Endodermal cell (in vitro differentiated cells): ENCODE data around the gene KLHL41. TPM values are rescaled to one million over a fixed set of nuclear protein-coding genes. Genes with fewer than 3 reads are reported as not detected.
A peak's percentile ranks its signal among the peaks of the same experiment; 100 is the strongest.

Experiments
- DNase-seq: peaks from one replicate; pipeline ENCODE4 v3.0.0-alpha.2; 2017
- H3K27ac ChIP-seq: 2 replicates; pipeline ENCODE4 v1.5.1; 2013; ENCODE audit warnings: mild to moderate bottlenecking, low read depth, low read length, moderate library complexity
- H3K27me3 ChIP-seq: 2 replicates; pipeline ENCODE4 v1.6.1; 2013; ENCODE audit warnings: mild to moderate bottlenecking, low read length, moderate library complexity; ENCODE audit not compliant: insufficient read depth, control insufficient read depth, poor library complexity, severe bottlenecking
- H3K36me3 ChIP-seq: 2 replicates; pipeline ENCODE4 v1.7.0; 2013; ENCODE audit warnings: mild to moderate bottlenecking, low read length, moderate library complexity; ENCODE audit not compliant: control insufficient read depth, insufficient read depth
- H3K4me1 ChIP-seq: one replicate; pipeline ENCODE4 v1.7.0; 2013; ENCODE audit warnings: low read length; ENCODE audit not compliant: control insufficient read depth, insufficient read depth
- H3K4me3 ChIP-seq: 2 replicates; pipeline ENCODE4 v1.5.1; 2013; ENCODE audit warnings: mild to moderate bottlenecking, low read length, moderate library complexity
- H3K9ac ChIP-seq: 2 replicates; pipeline ENCODE4 v1.6.1; 2013; ENCODE audit warnings: mild to moderate bottlenecking, low read length, moderate library complexity; ENCODE audit not compliant: poor library complexity, severe bottlenecking; ENCODE audit errors: extremely low read depth
- H3K9me3 ChIP-seq: 2 replicates; pipeline ENCODE4 v1.6.1; 2013; ENCODE audit warnings: mild to moderate bottlenecking, low read length, moderate library complexity; ENCODE audit not compliant: control insufficient read depth
- H3K27ac Mint-ChIP-seq: 2 replicates; pipeline ENCODE4 v1.8.0; 2020; ENCODE audit warnings: mixed read lengths
- H3K27me3 Mint-ChIP-seq: 2 replicates; pipeline ENCODE4 v1.8.0; 2021; ENCODE audit warnings: mild to moderate bottlenecking, mixed read lengths; ENCODE audit not compliant: insufficient read depth
- H3K36me3 Mint-ChIP-seq: 2 replicates; pipeline ENCODE4 v1.8.0; 2020; ENCODE audit warnings: low read depth, mixed read lengths
- H3K4me1 Mint-ChIP-seq: 2 replicates; pipeline ENCODE4 v1.8.0; 2020; ENCODE audit warnings: mixed read lengths
- H3K4me3 Mint-ChIP-seq: 2 replicates; pipeline ENCODE4 v1.8.0; 2020; ENCODE audit warnings: mild to moderate bottlenecking, moderate library complexity, mixed read lengths
- H3K9me3 Mint-ChIP-seq: 2 replicates; pipeline ENCODE4 v1.8.0; 2020; ENCODE audit warnings: mild to moderate bottlenecking, mixed read lengths
- WGBS, 2 experiments: methylation state at CpG; one replicate each; pipeline versions ENCODE4 v1.1.5 to v1.1.7; 2013; ENCODE audit warnings: missing lambda C conversion rate in 2 of 2, mixed read lengths in 1 of 2; ENCODE audit not compliant: insufficient coverage in 1 of 2, insufficient read length in 1 of 2; 5-methylcytosine and 5-hydroxymethylcytosine counted together
- total RNA-seq, 2 donors: library from RNA; stranded (reverse); fragmentation: NEBNext Ultra II Directional in 1 of 2; extraction: Animal tissue kit (Norgen Biotek cat#: 25700) in 1 of 2; gene quantifications; 2 replicates in 1 of 2; 3 replicates in 1 of 2; pipeline ENCODE4 v1.2.1, GENCODE V29; 2021
- TF ChIP-seq, protein P1 (sequence below): fragments of 200-600 bp; sonication (generic); conservative IDR thresholded peaks from 2 replicates; pipeline ENCODE4 v1.5.0; 2021; ENCODE audit warnings: antibody characterized with exemption, mild to moderate bottlenecking

Gene KLHL41
- total RNA-seq, 2 donors from 2014 or later, result not detected

GRCh38 chr2:169571571-169571970, 62.1 kb downstream of the KLHL41 start:
- no peak overlapping the region for H3K27ac ChIP-seq
- no peak for DNase-seq
- H3K4me3 Mint-ChIP-seq, result no peak overlapping the region
- TF ChIP-seq, protein P1, sequence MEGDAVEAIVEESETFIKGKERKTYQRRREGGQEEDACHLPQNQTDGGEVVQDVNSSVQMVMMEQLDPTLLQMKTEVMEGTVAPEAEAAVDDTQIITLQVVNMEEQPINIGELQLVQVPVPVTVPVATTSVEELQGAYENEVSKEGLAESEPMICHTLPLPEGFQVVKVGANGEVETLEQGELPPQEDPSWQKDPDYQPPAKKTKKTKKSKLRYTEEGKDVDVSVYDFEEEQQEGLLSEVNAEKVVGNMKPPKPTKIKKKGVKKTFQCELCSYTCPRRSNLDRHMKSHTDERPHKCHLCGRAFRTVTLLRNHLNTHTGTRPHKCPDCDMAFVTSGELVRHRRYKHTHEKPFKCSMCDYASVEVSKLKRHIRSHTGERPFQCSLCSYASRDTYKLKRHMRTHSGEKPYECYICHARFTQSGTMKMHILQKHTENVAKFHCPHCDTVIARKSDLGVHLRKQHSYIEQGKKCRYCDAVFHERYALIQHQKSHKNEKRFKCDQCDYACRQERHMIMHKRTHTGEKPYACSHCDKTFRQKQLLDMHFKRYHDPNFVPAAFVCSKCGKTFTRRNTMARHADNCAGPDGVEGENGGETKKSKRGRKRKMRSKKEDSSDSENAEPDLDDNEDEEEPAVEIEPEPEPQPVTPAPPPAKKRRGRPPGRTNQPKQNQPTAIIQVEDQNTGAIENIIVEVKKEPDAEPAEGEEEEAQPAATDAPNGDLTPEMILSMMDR, result no peak
- peaks cover 12% of the 10 kb centered on the region for H3K9me3 Mint-ChIP-seq
- H3K4me1 ChIP-seq, result peaks cover 6% of the 10 kb centered on the region
- peak overlapping the region; percentile 95 for H3K4me3 ChIP-seq
- H3K27me3 ChIP-seq, result no peaks in the 10 kb centered on the region
- 95 to 100% methylated on average over 3 of the region's 3 CpGs for WGBS, 2 experiments
- H3K27ac Mint-ChIP-seq, result no peak overlapping the region
- H3K9ac ChIP-seq, result no peak overlapping the region
- no peaks in the 10 kb centered on the region for H3K9me3 ChIP-seq
- H3K4me1 Mint-ChIP-seq, result peaks cover 6% of the 10 kb centered on the region
- peaks cover 9% of the 10 kb centered on the region for H3K36me3 ChIP-seq
- H3K36me3 Mint-ChIP-seq, result peaks cover 17% of the 10 kb centered on the region
- peaks cover under 1% of the 10 kb centered on the region for H3K27me3 Mint-ChIP-seq

DNA sequence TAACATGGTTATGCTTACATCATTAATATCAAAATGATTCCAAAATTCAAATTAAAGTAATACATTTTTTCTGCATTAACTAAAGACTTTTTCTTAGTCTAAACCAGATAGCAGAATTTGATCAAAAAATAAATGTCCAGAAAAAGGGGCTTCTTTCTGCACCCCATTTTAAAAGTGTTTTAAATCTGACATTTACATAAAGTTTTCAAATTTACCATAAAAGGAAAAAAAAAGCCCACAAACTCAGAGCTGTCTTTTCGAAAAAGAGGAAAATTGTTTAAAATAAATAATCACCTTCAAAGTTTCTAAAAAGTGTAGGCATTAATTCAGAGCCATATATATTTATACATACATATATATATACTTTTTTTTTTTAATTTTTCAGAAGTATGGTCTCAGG, 62.7 kb downstream of the KLHL41 start:
- peaks cover 9% of the 10 kb centered on the region for H3K36me3 ChIP-seq
- peak overlapping the region; percentile 95 for H3K4me3 ChIP-seq
- H3K9ac ChIP-seq, result peak overlapping the region; percentile 55
- H3K4me1 Mint-ChIP-seq, result peaks cover 6% of the 10 kb centered on the region
- no CpG with 5 or more reads among the region's 1 CpG for WGBS, 2 experiments
- H3K27ac ChIP-seq, result no peak overlapping the region
- no peaks in the 10 kb centered on the region for H3K27me3 ChIP-seq
- H3K4me1 ChIP-seq, result peaks cover 6% of the 10 kb centered on the region
- no peak overlapping the region for H3K27ac Mint-ChIP-seq
- peaks cover 3% of the 10 kb centered on the region for H3K27me3 Mint-ChIP-seq
- TF ChIP-seq, protein P1, result no peak
- peaks cover 12% of the 10 kb centered on the region for H3K9me3 Mint-ChIP-seq
- peaks cover 16% of the 10 kb centered on the region for H3K36me3 Mint-ChIP-seq
- H3K9me3 ChIP-seq, result no peaks in the 10 kb centered on the region
- DNase-seq, result no peak
- no peak overlapping the region for H3K4me3 Mint-ChIP-seq

- peak overlapping the region; percentile 95 for H3K4me3 ChIP-seq
- peak overlapping the region; percentile 55 for H3K9ac ChIP-seq
- Mint-ChIP-seq H3K4me1 (peaks cover 6% of the 10 kb centered on the region), H3K4me3 (peak overlapping the region; percentile 97), H3K36me3 (peaks cover 15% of the 10 kb centered on the region), H3K27ac (peak overlapping the region; percentile 98), H3K9me3 (peaks cover 12% of the 10 kb centered on the region), H3K27me3 (peaks cover 5% of the 10 kb centered on the region)
- no peak for DNase-seq
- no peak overlapping the region for H3K27ac ChIP-seq
- H3K9me3 ChIP-seq, result no peaks in the 10 kb centered on the region
- peaks cover 9% of the 10 kb centered on the region for H3K36me3 ChIP-seq
- TF ChIP-seq, protein P1, result no peak
- peaks cover 6% of the 10 kb centered on the region for H3K4me1 ChIP-seq
- no peaks in the 10 kb centered on the region for H3K27me3 ChIP-seq
- WGBS, 2 experiments, result 0% methylated on average over 2 of the region's 2 CpGs
Measured at GRCh38 chr2:169572821-169573159, 63.3 kb downstream of the KLHL41 start.
